CD4-positive, alpha-beta T cell (primary cell): ENCODE results near the gene ANO2. TPM values are rescaled to one million over a fixed set of nuclear protein-coding genes. Genes with fewer than 3 reads are reported as not detected.
"Not testable (repeated sequence)": the region's sequence is repeated elsewhere in the genome, so short reads cannot be mapped to it uniquely, and the experiment has no call there.

Source experiments
- ATAC-seq: fragments of 200-7000 bp; cut with Tn5 transposase; one replicate; pipeline ENCODE4 v1.10.0; 2022; ENCODE audit warnings: mild to moderate bottlenecking; ENCODE audit not compliant: poor library complexity
- CTCF ChIA-PET: fragments of 350-600 bp; sonication (Branson Sonifier 250); formaldehyde crosslinking; loops from one replicate; lab custom pipeline; 2021; ENCODE audit warnings: antibody characterized with exemption, inconsistent platforms; lab: Charles Lee
- POLR2A ChIA-PET: fragments of 350-600 bp; sonication (Branson Sonifier 250); formaldehyde crosslinking; loops from one replicate; lab custom pipeline; 2021; ENCODE audit warnings: antibody characterized with exemption, inconsistent platforms; lab: Charles Lee
- DNase-seq, 14 experiments: peaks; one replicate each; pipeline ENCODE4 v3.0.0-alpha.2; 2013 to 2020; ENCODE audit warnings: mixed read lengths in 2 of 14
- H3K27ac ChIP-seq, 2 donors: one replicate each; pipeline versions ENCODE4 v1.5.1 to v1.7.0; 2013; ENCODE audit warnings: low read length in 2 of 2, low read depth in 1 of 2, mild to moderate bottlenecking in 1 of 2
- H3K27me3 ChIP-seq, 2 experiments: 1 replicate in 1 of 2; 2 replicates in 1 of 2; pipeline versions ENCODE4 v1.6.1 to v1.7.0; 2013; ENCODE audit warnings: low read length in 2 of 2, control low read depth in 1 of 2, mild to moderate bottlenecking in 1 of 2, moderate library complexity in 1 of 2; ENCODE audit not compliant: insufficient read depth in 2 of 2, control insufficient read depth in 1 of 2
- H3K36me3 ChIP-seq: one replicate; pipeline ENCODE4 v1.6.1; 2013; ENCODE audit warnings: low read length, control low read depth; ENCODE audit not compliant: insufficient read depth
- H3K4me1 ChIP-seq: one replicate; pipeline ENCODE4 v1.6.1; 2013; ENCODE audit warnings: low read length, control low read depth; ENCODE audit not compliant: insufficient read depth
- H3K4me3 ChIP-seq: one replicate; pipeline ENCODE4 v1.5.1; 2013; ENCODE audit warnings: mild to moderate bottlenecking, low read length, moderate library complexity
- H3K9me3 ChIP-seq, 2 experiments: 1 replicate in 1 of 2; 2 replicates in 1 of 2; pipeline versions ENCODE4 v1.6.1 to v1.7.0; 2013; ENCODE audit warnings: low read length in 2 of 2, mild to moderate bottlenecking in 2 of 2, control low read depth in 1 of 2, moderate library complexity in 1 of 2; ENCODE audit not compliant: control insufficient read depth in 1 of 2, insufficient read depth in 1 of 2
- H3K27ac Mint-ChIP-seq: one replicate; pipeline ENCODE4 v1.8.0; 2020; ENCODE audit warnings: mixed read lengths
- H3K27me3 Mint-ChIP-seq: one replicate; pipeline ENCODE4 v1.8.0; 2021; ENCODE audit warnings: mixed read lengths
- H3K36me3 Mint-ChIP-seq: one replicate; pipeline ENCODE4 v1.8.0; 2021; ENCODE audit warnings: low read depth, mixed read lengths
- H3K4me1 Mint-ChIP-seq: one replicate; pipeline ENCODE4 v1.8.0; 2021; ENCODE audit warnings: low read depth, mixed read lengths
- H3K4me3 Mint-ChIP-seq: one replicate; pipeline ENCODE4 v1.8.0; 2020; ENCODE audit warnings: mild to moderate bottlenecking, mixed read lengths
- H3K9me3 Mint-ChIP-seq: one replicate; pipeline ENCODE4 v1.8.0; 2020; ENCODE audit warnings: mixed read lengths
- CTCF ChIP-seq: fragments of 200-600 bp; IDR thresholded peaks from one replicate; pipeline ENCODE4 v1.8.0; 2022; ENCODE audit warnings: antibody characterized with exemption, mild to moderate bottlenecking
- intact Hi-C, 2 experiments: fragments of 100-400 bp; cut with DNase I in 1 of 2; cut with micrococcal nuclease in 1 of 2; formaldehyde crosslinking; loops; one replicate each; pipeline versions ENCODE4 v1.15.1 to v1.9.0; 2023 to 2025; cut with DNase I, micrococcal nuclease
- total RNA-seq, 174 experiments: library from RNA in 2 of 174; stranded (reverse) in 2 of 174; gene quantifications; one replicate each; pipeline ENCODE4 v1.2.3 and lab custom pipeline; 2021 to 2026

Gene ANO2
- total RNA-seq, 2 experiments from 2014 or later, result not detected

DNA sequence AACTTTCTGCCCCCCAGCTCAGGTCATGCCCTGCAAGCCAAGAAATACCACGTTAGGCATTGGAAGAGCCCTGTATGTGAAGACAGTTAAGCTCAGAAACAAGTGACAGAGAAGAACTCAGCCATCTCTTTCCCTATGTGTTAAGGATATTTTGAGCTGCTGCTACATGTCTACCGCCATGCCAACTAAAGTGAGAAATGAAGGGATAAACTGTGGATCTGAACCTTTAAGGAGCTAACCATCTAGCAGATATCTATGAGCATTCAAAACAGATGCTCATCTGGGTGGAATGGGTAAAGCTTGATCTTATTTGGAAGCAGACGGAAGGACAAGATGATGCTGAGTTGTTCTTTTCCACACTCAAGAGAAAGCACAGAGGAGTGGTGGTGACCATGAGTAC is 262.5 kb downstream of the ANO2 start:
- H3K36me3 Mint-ChIP-seq, result no peaks in the 10 kb centered on the region
- H3K4me1 Mint-ChIP-seq, result no peaks in the 10 kb centered on the region
- no peak overlapping the region for H3K27ac Mint-ChIP-seq
- Histone ChIP-seq H3K27me3 (no peaks in the 10 kb centered on the region), H3K36me3 (no peaks in the 10 kb centered on the region), H3K4me3 (no peak overlapping the region), H3K27ac (no peak overlapping the region), H3K4me1 (no peaks in the 10 kb centered on the region), H3K9me3 (peaks cover 0 to 11% of the 10 kb centered on the region in 2 experiments)
- ChIA-PET CTCF (interaction anchor here (0.8 kb wide), 1 partner anchor 62 kb away, joined by 3 read pairs; no protein-coding TSS in a partner anchor), POLR2A (no interaction called here)
- intact Hi-C loops, result no loop called here
- peaks cover 18% of the 10 kb centered on the region for H3K27me3 Mint-ChIP-seq
- DNase-seq (no peak), ATAC-seq (no peak)
- H3K4me3 Mint-ChIP-seq, result no peak overlapping the region
- H3K9me3 Mint-ChIP-seq, result no peaks in the 10 kb centered on the region
- no peak for TF ChIP-seq CTCF

DNA sequence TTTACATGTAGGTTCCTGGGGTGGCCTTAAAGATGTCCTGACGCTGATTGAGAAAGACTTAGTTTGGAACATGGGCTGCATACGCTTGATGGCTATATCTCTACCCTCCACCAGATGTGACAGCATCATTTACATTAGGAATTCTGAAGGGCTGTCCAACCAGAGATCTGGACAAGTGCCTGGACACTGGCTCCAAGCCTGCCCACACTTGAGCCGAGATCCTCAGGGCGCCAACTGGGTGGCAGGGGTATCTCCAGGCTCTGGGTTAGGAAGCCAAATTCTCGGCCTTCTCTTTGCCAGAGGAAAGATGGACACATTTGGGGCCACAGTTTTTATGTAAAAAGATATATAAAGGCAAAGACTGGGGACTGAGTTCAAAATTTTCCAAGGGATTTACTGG is 266.9 kb downstream of the ANO2 start:
- TF ChIP-seq CTCF, result no peak
- Histone ChIP-seq H3K4me1 (no peaks in the 10 kb centered on the region), H3K9me3 (peaks cover 0 to 3% of the 10 kb centered on the region in 2 experiments), H3K36me3 (no peaks in the 10 kb centered on the region), H3K4me3 (no peak overlapping the region), H3K27ac (no peak overlapping the region), H3K27me3 (no peaks in the 10 kb centered on the region)
- CTCF ChIA-PET, result no interaction called here
- H3K27ac Mint-ChIP-seq, result no peak overlapping the region
- ATAC-seq (no peak), DNase-seq (no peak)
- no peaks in the 10 kb centered on the region for H3K4me1 Mint-ChIP-seq
- H3K36me3 Mint-ChIP-seq, result no peaks in the 10 kb centered on the region
- intact Hi-C loops, result no loop called here
- no peak overlapping the region for H3K4me3 Mint-ChIP-seq
- no peaks in the 10 kb centered on the region for H3K9me3 Mint-ChIP-seq
- POLR2A ChIA-PET, result no interaction called here
- peaks cover 33% of the 10 kb centered on the region for H3K27me3 Mint-ChIP-seq

- H3K4me1 Mint-ChIP-seq, DNase-seq, H3K4me3 ChIP-seq, H3K9me3 Mint-ChIP-seq, H3K36me3 Mint-ChIP-seq, H3K9me3 ChIP-seq, H3K4me3 Mint-ChIP-seq, H3K27ac ChIP-seq, ATAC-seq, H3K4me1 ChIP-seq, H3K27me3 ChIP-seq, H3K27me3 Mint-ChIP-seq, H3K36me3 ChIP-seq, intact Hi-C loops, CTCF ChIA-PET, H3K27ac Mint-ChIP-seq, POLR2A ChIA-PET: not testable (repeated sequence)
Observed at GRCh38 chr12:5669624-5670023, 275.4 kb downstream of the ANO2 start.

GRCh38 chr12:5665615-5666014 is 279.4 kb downstream of the ANO2 start:
- Mint-ChIP-seq H3K9me3 (no peaks in the 10 kb centered on the region), H3K27ac (no peak overlapping the region), H3K4me3 (no peak overlapping the region), H3K36me3 (no peaks in the 10 kb centered on the region), H3K27me3 (no peaks in the 10 kb centered on the region), H3K4me1 (no peaks in the 10 kb centered on the region)
- no peak overlapping the region for H3K4me3 ChIP-seq
- intact Hi-C loops, result no loop called here
- H3K4me1 ChIP-seq, result no peaks in the 10 kb centered on the region
- H3K27me3 ChIP-seq, result no peaks in the 10 kb centered on the region
- no peak for TF ChIP-seq CTCF
- no peak for ATAC-seq
- no peaks in the 10 kb centered on the region for H3K36me3 ChIP-seq
- CTCF ChIA-PET, result no interaction called here
- H3K9me3 ChIP-seq, result no peaks in the 10 kb centered on the region
- POLR2A ChIA-PET, result no interaction called here
- no peak overlapping the region for H3K27ac ChIP-seq
- DNase-seq, result no peak
